Upper lobe of left lung (tissue), 6 donors: Measurements from ENCODE around the gene CRIP1. TPM values are rescaled to one million over a fixed set of nuclear protein-coding genes. Genes with fewer than 3 reads are reported as not detected.
A peak's percentile ranks its signal among the peaks of the same experiment; 100 is the strongest.

ENCODE experiments used
- ATAC-seq, 2 donors: fragments of 200-7000 bp; cut with Tn5 transposase; one replicate each; pipeline ENCODE4 v1.9.1; 2022; ENCODE audit warnings: mild to moderate bottlenecking in 2 of 2, moderate library complexity in 2 of 2; ENCODE audit not compliant: low FRiP score in 2 of 2
- DNase-seq, 2 donors: peaks; one replicate each; pipeline ENCODE4 v3.0.0-alpha.2; 2019 to 2020
- H3K27ac ChIP-seq, 4 donors: fragments of 200-600 bp; sonication (generic); one replicate each; pipeline ENCODE4 v1.5.1; 2016 to 2019
- H3K27me3 ChIP-seq, 4 donors: fragments of 200-600 bp; sonication (generic); one replicate each; pipeline ENCODE4 v1.5.1; 2017 to 2019
- H3K36me3 ChIP-seq, 4 donors: fragments of 200-600 bp; sonication (generic); one replicate each; pipeline ENCODE4 v1.5.1; 2016 to 2019
- H3K4me1 ChIP-seq, 4 donors: fragments of 200-600 bp; sonication (generic); one replicate each; pipeline ENCODE4 v1.5.1; 2018 to 2019
- H3K4me3 ChIP-seq, 4 donors: fragments of 200-600 bp; sonication (generic); one replicate each; pipeline ENCODE4 v1.5.1; 2017 to 2019; ENCODE audit warnings: mild to moderate bottlenecking in 2 of 4, moderate library complexity in 1 of 4
- H3K9me3 ChIP-seq, 4 donors: fragments of 200-600 bp; sonication (generic); one replicate each; pipeline ENCODE4 v1.5.1; 2018 to 2019
- CTCF ChIP-seq, 6 experiments: fragments of 450-650 bp in 4 of 6; fragments of 200-600 bp in 2 of 6; sonication (generic) in 2 of 6; IDR thresholded peaks; one replicate each; pipeline ENCODE4 v1.5.1; 2016 to 2019; ENCODE audit warnings: antibody characterized with exemption in 6 of 6
- EP300 ChIP-seq, 4 donors: sonication (generic); formaldehyde crosslinking; IDR thresholded peaks; one replicate each; pipeline ENCODE4 v1.5.1; 2017; ENCODE audit warnings: antibody characterized with exemption in 4 of 4, control low read depth in 2 of 4
- POLR2A ChIP-seq, 4 donors: fragments of 450-650 bp; IDR thresholded peaks; one replicate each; pipeline ENCODE4 v1.5.1; 2016 to 2017; ENCODE audit warnings: antibody characterized with exemption in 4 of 4, mild to moderate bottlenecking in 2 of 4
- POLR2AphosphoS5 ChIP-seq, 2 donors: sonication (generic); formaldehyde crosslinking; IDR thresholded peaks; one replicate each; pipeline ENCODE4 v1.5.1; 2017; ENCODE audit warnings: antibody characterized with exemption in 2 of 2
- WGBS, 2 donors: methylation state at CpG; one replicate each; pipeline ENCODE4 v1.1.5; 2017 to 2018; 5-methylcytosine and 5-hydroxymethylcytosine counted together
- total RNA-seq, 6 donors: library from RNA; depleted of rRNA in 4 of 6; stranded (reverse); fragments of >200 nt in 4 of 6; gene quantifications; one replicate each; pipeline versions ENCODE4 v1.1.0 to v1.2.1, GENCODE V29; 2016 to 2021
- donor health status: DM: no; HTN: no; CAD: no; lungs with moderate emphysema.
- donor health status: DM: no; HTN: yes; CAD: no; lungs with severe emphysema.

The CRIP1 gene
- total RNA-seq, 6 donors from 2014 or later, result 26.2 to 425 (median 200) TPM

GRCh38 chr14:105471823-105472485, 14.7 kb upstream of the CRIP1 start:
- no peaks in the 10 kb centered on the region for H3K9me3 ChIP-seq
- WGBS, 2 donors, result 84% methylated on average over 2 of the region's 8 CpGs; no CpG with 5 or more reads in 1 of the 2 donors
- peak overlapping the region; percentile 74 to 93 (median 87) for H3K27ac ChIP-seq
- TF ChIP-seq POLR2A (IDR thresholded peaks at IDR 0.05) (no peak), POLR2AphosphoS5 (IDR thresholded peaks at IDR 0.05) (no peak), EP300 (IDR thresholded peaks at IDR 0.05) (no peak), CTCF (IDR thresholded peaks at IDR 0.05) (no peak)
- no peak for ATAC-seq
- peaks cover 0 to 11% (median 3%) of the 10 kb centered on the region in 4 donors for H3K27me3 ChIP-seq
- no peak for DNase-seq
- no peak overlapping the region for H3K4me3 ChIP-seq
- peaks cover 0 to 28% (median 18%) of the 10 kb centered on the region in 4 donors for H3K36me3 ChIP-seq
- H3K4me1 ChIP-seq, result peaks cover 46 to 73% (median 56%) of the 10 kb centered on the region in 4 donors

GRCh38 chr14:105472486-105472991, 14.1 kb upstream of the CRIP1 start:
- peaks cover 49 to 78% (median 61%) of the 10 kb centered on the region in 4 donors for H3K4me1 ChIP-seq
- H3K9me3 ChIP-seq, result no peaks in the 10 kb centered on the region
- DNase-seq, result no peak
- ATAC-seq, result peak in 1 of 2 donors; percentile 0
- peaks cover 0 to 25% (median 13%) of the 10 kb centered on the region in 4 donors for H3K36me3 ChIP-seq
- peaks cover 0 to 11% (median 3%) of the 10 kb centered on the region in 4 donors for H3K27me3 ChIP-seq
- H3K27ac ChIP-seq, result peak overlapping the region; percentile 74 to 93 (median 87)
- H3K4me3 ChIP-seq, result no peak overlapping the region
- TF ChIP-seq EP300 (IDR thresholded peaks at IDR 0.05), result no peak
- peak in 3 of 6 experiments; percentile 7 to 36 (median 14) for TF ChIP-seq CTCF (IDR thresholded peaks at IDR 0.05)
- 56 to 60% methylated on average over 2 to 12 of the region's 12 CpGs for WGBS, 2 donors

GRCh38 chr14:105473033-105473676, 13.5 kb upstream of the CRIP1 start:
- Histone ChIP-seq H3K27ac (peak overlapping the region; percentile 74 to 93 (median 87)), H3K4me1 (peaks cover 49 to 83% (median 63%) of the 10 kb centered on the region in 4 donors), H3K27me3 (peaks cover 0 to 12% (median 5%) of the 10 kb centered on the region in 4 donors), H3K36me3 (peaks cover 0 to 21% (median 11%) of the 10 kb centered on the region in 4 donors), H3K9me3 (no peaks in the 10 kb centered on the region), H3K4me3 (peak overlapping the region in 3 of 4 donors; percentile 59 to 89 (median 81))
- no peak for DNase-seq
- 36 to 50% methylated on average over 1 to 4 of the region's 7 CpGs for WGBS, 2 donors
- no peak for ATAC-seq
- no peak for TF ChIP-seq EP300 (IDR thresholded peaks at IDR 0.05)
- TF ChIP-seq CTCF (IDR thresholded peaks at IDR 0.05), result no peak
- no peak for TF ChIP-seq POLR2AphosphoS5 (IDR thresholded peaks at IDR 0.05)
- TF ChIP-seq POLR2A (IDR thresholded peaks at IDR 0.05), result no peak

- H3K27ac ChIP-seq, result peak overlapping the region; percentile 74 to 93 (median 87)
- H3K36me3 ChIP-seq, result peaks cover 0 to 25% (median 12%) of the 10 kb centered on the region in 4 donors
- WGBS, 2 donors, result 0 to 8% methylated on average over 6 to 34 of the region's 60 CpGs
- no peak for TF ChIP-seq EP300 (IDR thresholded peaks at IDR 0.05)
- TF ChIP-seq CTCF (IDR thresholded peaks at IDR 0.05), result no peak
- peak in 1 of 2 donors; percentile 20 for TF ChIP-seq POLR2AphosphoS5 (IDR thresholded peaks at IDR 0.05)
- peak in 2 of 4 donors; percentile 19 to 23 for TF ChIP-seq POLR2A (IDR thresholded peaks at IDR 0.05)
- H3K27me3 ChIP-seq, result peaks cover 0 to 16% (median 7%) of the 10 kb centered on the region in 4 donors
- H3K9me3 ChIP-seq, result no peaks in the 10 kb centered on the region
- ATAC-seq (peak; percentile 74 to 77), DNase-seq (peak; percentile 91 to 98)
- peaks cover 48 to 84% (median 62%) of the 10 kb centered on the region in 4 donors for H3K4me1 ChIP-seq
- H3K4me3 ChIP-seq, result peak overlapping the region; percentile 5 to 89 (median 70)
Observed at GRCh38 chr14:105473677-105474482, 12.8 kb upstream of the CRIP1 start.
